Measurements from ENCODE around the gene CNRIP1. TPM values are rescaled to one million over a fixed set of nuclear protein-coding genes. Genes with fewer than 3 reads are reported as not detected.

Gene CNRIP1
- total RNA-seq, 3 donors from 2014 or later = 14.9 to 63.5 (median 35.7) TPM

DNA sequence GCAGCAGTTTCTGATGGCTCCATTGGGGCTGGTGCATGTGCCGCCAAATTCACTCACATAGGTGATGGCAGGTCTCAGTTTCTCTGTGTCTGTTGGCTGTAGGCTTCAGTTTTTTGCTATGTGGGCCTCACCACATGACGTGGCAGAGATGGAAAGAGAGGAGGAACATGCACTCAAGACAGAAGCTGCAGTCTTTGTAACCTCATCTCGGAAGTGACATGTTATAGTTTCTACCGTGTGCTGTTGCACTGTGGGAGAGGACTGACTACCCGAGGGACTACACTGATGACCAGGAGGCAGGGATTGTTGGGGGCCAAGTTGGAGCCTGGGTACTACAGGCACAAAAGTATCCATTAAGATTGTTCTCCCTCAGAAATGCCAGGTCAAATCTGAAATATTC is 9.2 kb upstream of the CNRIP1 start:
- no peaks in the 10 kb centered on the region for H3K27me3 ChIP-seq
- H3K4me3 ChIP-seq = no peak overlapping the region
- H3K27ac ChIP-seq = no peak overlapping the region
- H3K9me3 ChIP-seq = no peaks in the 10 kb centered on the region
- no peak for DNase-seq (ENCODE audit: low spot score in 2 of 2)
- TF ChIP-seq POLR2AphosphoS5 (IDR thresholded peaks at IDR 0.05) (no peak), POLR2A (IDR thresholded peaks at IDR 0.05) (no peak), CTCF (IDR thresholded peaks at IDR 0.05) (no peak)
- H3K4me1 ChIP-seq = no peaks in the 10 kb centered on the region
- no peaks in the 10 kb centered on the region for H3K36me3 ChIP-seq
- intact Hi-C loops (cut with DNase I; ENCODE audit: low total_unique reads) = no loop called here

- Histone ChIP-seq H3K4me1 (no peaks in the 10 kb centered on the region), H3K9me3 (no peaks in the 10 kb centered on the region), H3K27ac (no peak overlapping the region), H3K36me3 (no peaks in the 10 kb centered on the region), H3K27me3 (no peaks in the 10 kb centered on the region), H3K4me3 (no peak overlapping the region)
- intact Hi-C loops (cut with DNase I; ENCODE audit: low total_unique reads) = no loop called here
- no peak for TF ChIP-seq POLR2AphosphoS5 (IDR thresholded peaks at IDR 0.05)
- no peak for DNase-seq (ENCODE audit: low spot score in 2 of 2)
Observed at GRCh38 chr2:68325056-68325455, 5.3 kb upstream of the CNRIP1 start.

GRCh38 chr2:68320118-68320641 is 431 bp upstream of the CNRIP1 start:
- Histone ChIP-seq H3K27me3 (peaks cover 0 to 10% of the 10 kb centered on the region in 2 donors), H3K4me1 (no peaks in the 10 kb centered on the region), H3K27ac (peak overlapping the region; percentile 62 to 92), H3K4me3 (peak overlapping the region; percentile 61 to 84 (median 76)), H3K9me3 (no peaks in the 10 kb centered on the region), H3K36me3 (no peaks in the 10 kb centered on the region)
- no peak for DNase-seq (ENCODE audit: low spot score in 2 of 2)
- intact Hi-C loops (cut with DNase I; ENCODE audit: low total_unique reads) = no loop called here
- TF ChIP-seq POLR2AphosphoS5 (IDR thresholded peaks at IDR 0.05) = no peak
- no peak for TF ChIP-seq POLR2A (IDR thresholded peaks at IDR 0.05)
- no peak for TF ChIP-seq CTCF (IDR thresholded peaks at IDR 0.05)

- intact Hi-C loops (cut with DNase I; ENCODE audit: low total_unique reads) = no loop called here
Observed at GRCh38 chr2:68318914-68319397, 793 bp downstream of the CNRIP1 start.

GRCh38 chr2:68317971-68318913 is 1.5 kb downstream of the CNRIP1 start:
- no peak for DNase-seq (ENCODE audit: low spot score in 2 of 2)
- Histone ChIP-seq H3K27me3 (peaks cover 0 to 10% of the 10 kb centered on the region in 2 donors), H3K27ac (peak overlapping the region; percentile 62 to 92), H3K9me3 (no peaks in the 10 kb centered on the region), H3K4me1 (no peaks in the 10 kb centered on the region), H3K4me3 (peak overlapping the region; percentile 61 to 84 (median 76)), H3K36me3 (no peaks in the 10 kb centered on the region)
- intact Hi-C loops (cut with DNase I; ENCODE audit: low total_unique reads) = no loop called here
- TF ChIP-seq CTCF (IDR thresholded peaks at IDR 0.05) = no peak
- TF ChIP-seq POLR2A (IDR thresholded peaks at IDR 0.05) = no peak
- no peak for TF ChIP-seq POLR2AphosphoS5 (IDR thresholded peaks at IDR 0.05)

More at GRCh38 chr2:68318914-68319397, 793 bp downstream of the CNRIP1 start:
- Histone ChIP-seq H3K4me3 (peak overlapping the region; percentile 61 to 84 (median 76)), H3K4me1 (no peaks in the 10 kb centered on the region), H3K27ac (peak overlapping the region; percentile 62 to 92), H3K27me3 (peaks cover 0 to 10% of the 10 kb centered on the region in 2 donors), H3K36me3 (no peaks in the 10 kb centered on the region), H3K9me3 (no peaks in the 10 kb centered on the region)
- no peak for DNase-seq (ENCODE audit: low spot score in 2 of 2)
- TF ChIP-seq CTCF (IDR thresholded peaks at IDR 0.05) = no peak
- TF ChIP-seq POLR2AphosphoS5 (IDR thresholded peaks at IDR 0.05) = no peak
- no peak for TF ChIP-seq POLR2A (IDR thresholded peaks at IDR 0.05)
